Measurements from ENCODE around the gene CEMP1. TPM values are rescaled to one million over a fixed set of nuclear protein-coding genes. Genes with fewer than 3 reads are reported as not detected.
A peak's percentile ranks its signal among the peaks of the same experiment; 100 is the strongest.

Gene CEMP1
- total RNA-seq, 5 donors from 2014 or later (not counting 1 experiment from before 2014, with no cell fraction given) = 0.26 to 3.1 (median 1.1) TPM; not detected in 1

- Mint-ChIP-seq H3K4me1 (peaks cover 29% of the 10 kb centered on the region in 3 donors), H3K27ac (peak overlapping the region; percentile 11 to 55), H3K9me3 (no peaks in the 10 kb centered on the region), H3K4me3 (no peak overlapping the region), H3K27me3 (no peaks in the 10 kb centered on the region), H3K36me3 (peaks cover 12% of the 10 kb centered on the region)
- DNase-seq = no peak
- Histone ChIP-seq H3K9me3 (no peaks in the 10 kb centered on the region), H3K27ac (ENCODE audit: low read length) (no peak overlapping the region), H3K4me3 (ENCODE audit: control insufficient read depth in 1 of 2, extremely low read depth in 1 of 2, low read length in 1 of 2) (no peak overlapping the region), H3K36me3 (ENCODE audit: control insufficient read depth in 2 of 2, extremely low read depth in 1 of 2, insufficient read depth in 1 of 2, low read length in 1 of 2) (peaks cover 6 to 55% of the 10 kb centered on the region in 2 donors), H3K27me3 (replicated peaks in 1 of 2; ENCODE audit: control insufficient read depth in 2 of 2, extremely low read depth in 1 of 2, insufficient read depth in 2 of 2, low read length in 1 of 2) (no peaks in the 10 kb centered on the region), H3K4me1 (ENCODE audit: control insufficient read depth in 1 of 2, extremely low read depth in 1 of 2, insufficient read depth in 2 of 2, low read length in 2 of 2) (peaks cover 0 to 23% of the 10 kb centered on the region in 2 experiments)
- CTCF ChIA-PET = no interaction called here
- no peak for ATAC-seq (replicated peaks in 1 of 4)
- POLR2A ChIA-PET = no interaction called here
- 100% methylated on average over 3 of the region's 9 CpGs for WGBS (ENCODE audit: insufficient coverage)
These were observed 6.8 kb downstream of the CEMP1 start for GRCh38 chr16:2524339-2524938.

GRCh38 chr16:2523801-2524231 is 7.4 kb downstream of the CEMP1 start:
- Histone ChIP-seq H3K4me1 (ENCODE audit: control insufficient read depth in 1 of 2, extremely low read depth in 1 of 2, insufficient read depth in 2 of 2, low read length in 2 of 2) (peaks cover 4 to 29% of the 10 kb centered on the region in 2 experiments), H3K4me3 (ENCODE audit: control insufficient read depth in 1 of 2, extremely low read depth in 1 of 2, low read length in 1 of 2) (no peak overlapping the region), H3K27me3 (replicated peaks in 1 of 2; ENCODE audit: control insufficient read depth in 2 of 2, extremely low read depth in 1 of 2, insufficient read depth in 2 of 2, low read length in 1 of 2) (no peaks in the 10 kb centered on the region), H3K9me3 (no peaks in the 10 kb centered on the region), H3K36me3 (ENCODE audit: control insufficient read depth in 2 of 2, extremely low read depth in 1 of 2, insufficient read depth in 1 of 2, low read length in 1 of 2) (peaks cover 8 to 53% of the 10 kb centered on the region in 2 donors), H3K27ac (ENCODE audit: low read length) (no peak overlapping the region)
- no peaks in the 10 kb centered on the region for H3K9me3 Mint-ChIP-seq
- DNase-seq = no peak
- peaks cover 33 to 35% (median 33%) of the 10 kb centered on the region in 3 donors for H3K4me1 Mint-ChIP-seq
- peak overlapping the region; percentile 34 to 55 for H3K27ac Mint-ChIP-seq
- no peak overlapping the region for H3K4me3 Mint-ChIP-seq
- no peaks in the 10 kb centered on the region for H3K27me3 Mint-ChIP-seq
- 100% methylated on average over 3 of the region's 6 CpGs for WGBS (ENCODE audit: insufficient coverage)
- ChIA-PET CTCF (no interaction called here), POLR2A (no interaction called here)
- ATAC-seq (replicated peaks in 1 of 4) = no peak
- H3K36me3 Mint-ChIP-seq = peaks cover 14% of the 10 kb centered on the region

GRCh38 chr16:2520784-2521531 is 10.2 kb downstream of the CEMP1 start:
- 24% methylated on average over 29 of the region's 41 CpGs for WGBS (ENCODE audit: insufficient coverage)
- Histone ChIP-seq H3K9me3 (no peaks in the 10 kb centered on the region), H3K27me3 (replicated peaks in 1 of 2; ENCODE audit: control insufficient read depth in 2 of 2, extremely low read depth in 1 of 2, insufficient read depth in 2 of 2, low read length in 1 of 2) (no peaks in the 10 kb centered on the region), H3K4me3 (ENCODE audit: control insufficient read depth in 1 of 2, extremely low read depth in 1 of 2, low read length in 1 of 2) (peak overlapping the region; percentile 60 to 64), H3K36me3 (ENCODE audit: control insufficient read depth in 2 of 2, extremely low read depth in 1 of 2, insufficient read depth in 1 of 2, low read length in 1 of 2) (peaks cover 3 to 34% of the 10 kb centered on the region in 2 donors), H3K27ac (ENCODE audit: low read length) (peak overlapping the region; percentile 84), H3K4me1 (ENCODE audit: control insufficient read depth in 1 of 2, extremely low read depth in 1 of 2, insufficient read depth in 2 of 2, low read length in 2 of 2) (peaks cover 15 to 58% of the 10 kb centered on the region in 2 experiments)
- Mint-ChIP-seq H3K27ac (peak overlapping the region; percentile 91 to 92), H3K4me1 (peaks cover 59 to 61% (median 60%) of the 10 kb centered on the region in 3 donors), H3K36me3 (peaks cover 17% of the 10 kb centered on the region), H3K27me3 (no peaks in the 10 kb centered on the region), H3K4me3 (peak overlapping the region; percentile 84 to 90 (median 86)), H3K9me3 (no peaks in the 10 kb centered on the region)
- ChIA-PET CTCF (interaction anchor here (0.9 to 1.5 kb wide), 2 partner anchors 17 to 1228 kb away, joined by 4 to 6 read pairs; partner anchors contain the start of gene PDPK1 (in 1 of the 2)), POLR2A (interaction anchor here (0.6 to 2.8 kb wide), 5 partner anchors 10 to 183 kb away, joined by 3 to 31 read pairs (median 3); partner anchors contain the start of genes CEMP1 (in 2 of the 2) and PDPK1 (in 1 of the 2))
- ATAC-seq (replicated peaks in 1 of 4) (peak; percentile 72 to 78 (median 74)), DNase-seq (peak; percentile 31 to 87 (median 81))

GRCh38 chr16:2520097-2520783 is 11.0 kb downstream of the CEMP1 start, which contains the start of gene AMDHD2:
Gene AMDHD2 (plus strand): TSS chr16:2520371. CDS start chr16:2520459, 88 bp downstream.
- ChIA-PET CTCF (interaction anchor here (0.5 to 1.5 kb wide), 4 partner anchors 17 to 1228 kb away, joined by 3 to 6 read pairs (median 4); partner anchors contain the start of genes PDPK1 (in 1 of the 2) and PGP (in 1 of the 2)), POLR2A (interaction anchor here (0.6 to 2.8 kb wide), 9 partner anchors 10 to 383 kb away, joined by 3 to 31 read pairs (median 4); partner anchors contain the start of genes CEMP1 (in 2 of the 2), PDPK1 (in 1 of the 2) and TRAF7 (in 1 of the 2))
- Mint-ChIP-seq H3K27me3 (no peaks in the 10 kb centered on the region), H3K4me1 (peaks cover 66 to 68% (median 67%) of the 10 kb centered on the region in 3 donors), H3K4me3 (peak within 1 kb of the TSS; percentile 84 to 90 (median 86)), H3K36me3 (peaks cover 17% of the 10 kb centered on the region), H3K9me3 (no peaks in the 10 kb centered on the region), H3K27ac (peak within 1 kb of the TSS; percentile 91 to 92)
- peak within 1 kb of the TSS; percentile 84 for H3K27ac ChIP-seq (ENCODE audit: low read length)
- H3K9me3 ChIP-seq = no peaks in the 10 kb centered on the region
- H3K36me3 ChIP-seq (ENCODE audit: control insufficient read depth in 2 of 2, extremely low read depth in 1 of 2, insufficient read depth in 1 of 2, low read length in 1 of 2) = peaks cover 3 to 33% of the 10 kb centered on the region in 2 donors
- H3K27me3 ChIP-seq (replicated peaks in 1 of 2; ENCODE audit: control insufficient read depth in 2 of 2, extremely low read depth in 1 of 2, insufficient read depth in 2 of 2, low read length in 1 of 2) = no peaks in the 10 kb centered on the region
- peak within 1 kb of the TSS; percentile 60 to 64 for H3K4me3 ChIP-seq (ENCODE audit: control insufficient read depth in 1 of 2, extremely low read depth in 1 of 2, low read length in 1 of 2)
- peaks cover 20 to 65% of the 10 kb centered on the region in 2 experiments for H3K4me1 ChIP-seq (ENCODE audit: control insufficient read depth in 1 of 2, extremely low read depth in 1 of 2, insufficient read depth in 2 of 2, low read length in 2 of 2)
- DNase-seq (peak; percentile 64 to 97 (median 88)), ATAC-seq (replicated peaks in 1 of 4) (peak; percentile 67 to 76 (median 72))
- WGBS (ENCODE audit: insufficient coverage) = 0% methylated on average over 75 of the region's 83 CpGs

- no peaks in the 10 kb centered on the region for H3K9me3 Mint-ChIP-seq
- no peaks in the 10 kb centered on the region for H3K27me3 ChIP-seq (replicated peaks in 1 of 2; ENCODE audit: control insufficient read depth in 2 of 2, extremely low read depth in 1 of 2, insufficient read depth in 2 of 2, low read length in 1 of 2)
- H3K27me3 Mint-ChIP-seq = no peaks in the 10 kb centered on the region
- H3K27ac Mint-ChIP-seq = peak overlapping the region; percentile 89 to 91
- CTCF ChIA-PET = interaction anchor here in 1 of 2 donors (0.6 to 1.5 kb wide), 2 partner anchors 18 to 305 kb away, joined by 3 to 6 read pairs; partner anchors contain the start of genes PDPK1 and PGP
- no peak for ATAC-seq (replicated peaks in 1 of 4)
- peaks cover 26 to 71% of the 10 kb centered on the region in 2 experiments for H3K4me1 ChIP-seq (ENCODE audit: control insufficient read depth in 1 of 2, extremely low read depth in 1 of 2, insufficient read depth in 2 of 2, low read length in 2 of 2)
- peaks cover 68 to 71% (median 69%) of the 10 kb centered on the region in 3 donors for H3K4me1 Mint-ChIP-seq
- POLR2A ChIA-PET = interaction anchor here (0.6 to 2.8 kb wide), 7 partner anchors 10 to 382 kb away, joined by 3 to 31 read pairs (median 5); partner anchors contain the start of genes CEMP1 (in 2 of the 2) and TRAF7 (in 1 of the 2)
- WGBS (ENCODE audit: insufficient coverage) = 95% methylated on average over 14 of the region's 22 CpGs
- peaks cover 14% of the 10 kb centered on the region for H3K36me3 Mint-ChIP-seq
- H3K9me3 ChIP-seq = no peaks in the 10 kb centered on the region
- H3K27ac ChIP-seq (ENCODE audit: low read length) = peak overlapping the region; percentile 63
- H3K4me3 ChIP-seq (ENCODE audit: control insufficient read depth in 1 of 2, extremely low read depth in 1 of 2, low read length in 1 of 2) = no peak overlapping the region
- H3K36me3 ChIP-seq (ENCODE audit: control insufficient read depth in 2 of 2, extremely low read depth in 1 of 2, insufficient read depth in 1 of 2, low read length in 1 of 2) = peaks cover 3 to 30% of the 10 kb centered on the region in 2 donors
- H3K4me3 Mint-ChIP-seq = peak overlapping the region; percentile 59 to 84 (median 72)
- DNase-seq = peak in 1 of 35 experiments; percentile 22
These were observed 11.5 kb downstream of the CEMP1 start for GRCh38 chr16:2519711-2520080.

Measured in T-cell (primary cell).